ENCODE measurements around the gene WFS1.

GRCh38 chr4:6263526-6264224 lies 6.0 kb upstream of the WFS1 start:
- TF ChIP-seq CTCF (IDR thresholded peaks at IDR 0.05) = no peak
- no peak for TF ChIP-seq POLR2A (IDR thresholded peaks at IDR 0.05)
- TF ChIP-seq POLR2AphosphoS5 (IDR thresholded peaks at IDR 0.05) = no peak
